HEK293 (cell line): Measurements from ENCODE around the gene TMEM91.

ENCODE experiments used
- CTCF ChIA-PET: fragments of 350-600 bp; formaldehyde crosslinking; extraction: SDS; loops from one replicate; lab custom pipeline; 2021; ENCODE audit warnings: antibody characterized with exemption; lab: Yijun Ruan, JAX
- POLR2A ChIA-PET: fragments of 300-600 bp; formaldehyde crosslinking; extraction: SDS; loops from one replicate; lab custom pipeline; 2020; ENCODE audit warnings: antibody characterized with exemption, inconsistent platforms; lab: Yijun Ruan, JAX
- H3K27ac ChIP-seq: fragments of 200-500 bp; sonication (Bioruptor generic); 2 replicates; pipeline ENCODE4 v1.5.1; 2014; ENCODE audit warnings: low read depth, low read length, control low read depth, inconsistent platforms; ENCODE audit errors: extremely low read depth
- H3K36me3 ChIP-seq, 2 experiments: fragments of 200-500 bp in 1 of 2; sonication (Bioruptor generic) in 1 of 2; 1 replicate in 1 of 2; 2 replicates in 1 of 2; pipeline ENCODE4 v1.5.1; 2014 to 2017; ENCODE audit warnings: inconsistent platforms in 2 of 2, low read length in 2 of 2; ENCODE audit not compliant: control insufficient read depth in 2 of 2, insufficient read depth in 1 of 2
- H3K4me1 ChIP-seq: fragments of 200-500 bp; sonication (Bioruptor generic); 2 replicates; pipeline ENCODE4 v1.5.1; 2014; ENCODE audit warnings: mild to moderate bottlenecking, low read length, inconsistent platforms; ENCODE audit not compliant: control insufficient read depth, insufficient read depth
- H3K4me3 ChIP-seq: 2 replicates; pipeline ENCODE4 v1.5.1; 2011; ENCODE audit warnings: low read depth, mild to moderate bottlenecking, control low read depth, low read length, moderate library complexity
- H3K9me3 ChIP-seq: fragments of 200-500 bp; sonication (Bioruptor generic); 2 replicates; pipeline ENCODE4 v1.5.1; 2014; ENCODE audit warnings: low read depth, low read length, inconsistent platforms; ENCODE audit not compliant: control insufficient read depth, insufficient read depth
- IKZF3 ChIP-seq: fragments of 450-650 bp; IDR thresholded peaks from 2 replicates; pipeline ENCODE4 v1.5.0; 2018; ENCODE audit warnings: missing biosample characterization, mild to moderate bottlenecking, missing genetic modification characterization, moderate library complexity
- SCRT1 ChIP-seq: fragments of 450-650 bp; formaldehyde crosslinking; IDR thresholded peaks from 2 replicates; pipeline ENCODE4 v1.5.1; 2016; ENCODE audit warnings: missing biosample characterization, missing genetic modification characterization, borderline replicate concordance
- TCF7L2 ChIP-seq: IDR thresholded peaks from 2 replicates; pipeline ENCODE4 v1.6.1; 2011; ENCODE audit warnings: low read depth, mild to moderate bottlenecking, inconsistent platforms, low read length, moderate library complexity, borderline replicate concordance
- YY1 ChIP-seq: fragments of 450-650 bp; formaldehyde crosslinking; IDR thresholded peaks from 2 replicates; pipeline ENCODE4 v1.5.1; 2018; ENCODE audit warnings: missing biosample characterization, missing genetic modification characterization
- ZBTB20 ChIP-seq: fragments of 450-650 bp; formaldehyde crosslinking; IDR thresholded peaks from 2 replicates; pipeline ENCODE4 v1.5.1; 2016; ENCODE audit warnings: missing biosample characterization, missing genetic modification characterization
- ZBTB26 ChIP-seq: fragments of 450-650 bp; formaldehyde crosslinking; optimal IDR thresholded peaks from 2 replicates; pipeline ENCODE3; 2016; ENCODE audit warnings: missing biosample characterization, mild to moderate bottlenecking, missing genetic modification characterization
- ZNF114 ChIP-seq: fragments of 450-650 bp; formaldehyde crosslinking; IDR thresholded peaks from 2 replicates; pipeline ENCODE4 v1.5.0; 2017; ENCODE audit warnings: missing biosample characterization, missing genetic modification characterization
- ZNF184 ChIP-seq: fragments of 450-650 bp; IDR thresholded peaks from 2 replicates; pipeline ENCODE4 v1.5.1; 2018; ENCODE audit warnings: missing biosample characterization, mild to moderate bottlenecking, missing genetic modification characterization
- ZNF19 ChIP-seq: fragments of 450-650 bp; formaldehyde crosslinking; IDR thresholded peaks from 2 replicates; pipeline ENCODE4; 2016; ENCODE audit warnings: missing biosample characterization, missing genetic modification characterization, low read depth
- ZNF350 ChIP-seq: fragments of 450-650 bp; formaldehyde crosslinking; IDR thresholded peaks from 2 replicates; pipeline ENCODE4 v1.5.0; 2017; ENCODE audit warnings: missing biosample characterization, mild to moderate bottlenecking, missing genetic modification characterization
- ZNF510 ChIP-seq: fragments of 450-650 bp; formaldehyde crosslinking; IDR thresholded peaks from 2 replicates; pipeline ENCODE4 v1.5.1; 2018; ENCODE audit warnings: mild to moderate bottlenecking, missing genetic modification characterization, missing biosample characterization; ENCODE audit not compliant: insufficient replicate concordance
- ZNF555 ChIP-seq: fragments of 450-650 bp; formaldehyde crosslinking; conservative IDR thresholded peaks from 2 replicates; pipeline ENCODE4 v1.5.1; 2017; ENCODE audit warnings: missing biosample characterization, mild to moderate bottlenecking, missing genetic modification characterization, inconsistent platforms
- ZNF558 ChIP-seq: fragments of 450-650 bp; formaldehyde crosslinking; IDR thresholded peaks from 2 replicates; pipeline ENCODE4 v1.5.1; 2016; ENCODE audit warnings: missing biosample characterization, missing genetic modification characterization
- ZNF571 ChIP-seq: fragments of 450-650 bp; formaldehyde crosslinking; IDR thresholded peaks from 2 replicates; pipeline ENCODE4 v1.5.0; 2017; ENCODE audit warnings: missing biosample characterization, missing genetic modification characterization
- ZNF629 ChIP-seq: fragments of 450-650 bp; formaldehyde crosslinking; IDR thresholded peaks from 2 replicates; pipeline ENCODE4 v1.5.1; 2017; ENCODE audit warnings: missing biosample characterization, missing genetic modification characterization
- ZNF658 ChIP-seq: fragments of 450-650 bp; formaldehyde crosslinking; IDR thresholded peaks from 2 replicates; pipeline ENCODE4; 2016; ENCODE audit warnings: missing biosample characterization, missing genetic modification characterization
- ZNF664 ChIP-seq: fragments of 450-650 bp; formaldehyde crosslinking; IDR thresholded peaks from 2 replicates; pipeline ENCODE4 v1.5.1; 2016; ENCODE audit warnings: missing biosample characterization, missing genetic modification characterization
- ZNF701 ChIP-seq: fragments of 450-650 bp; formaldehyde crosslinking; IDR thresholded peaks from 2 replicates; pipeline ENCODE4 v1.5.1; 2016; ENCODE audit warnings: missing biosample characterization, missing genetic modification characterization
- ZNF837 ChIP-seq: fragments of 450-650 bp; formaldehyde crosslinking; IDR thresholded peaks from 2 replicates; pipeline ENCODE4 v1.5.1; 2016; ENCODE audit warnings: missing biosample characterization, missing genetic modification characterization
- TF ChIP-seq, protein P1 (sequence below): IDR thresholded peaks from 2 replicates; pipeline ENCODE4 v1.6.1; 2011; ENCODE audit warnings: mild to moderate bottlenecking, low read depth, low read length, borderline replicate concordance
- TF ChIP-seq, protein P2 (sequence below): fragments of 450-650 bp; formaldehyde crosslinking; IDR thresholded peaks from 2 replicates; pipeline ENCODE4 v1.5.1; 2016; ENCODE audit warnings: missing biosample characterization, missing genetic modification characterization

The TMEM91 gene

GRCh38 chr19:41414461-41414860, 38.1 kb downstream of the TMEM91 start (continued):
- TF ChIP-seq ZNF629 = no peak
- no peak for TF ChIP-seq ZNF19
- no peak for TF ChIP-seq SCRT1 (tag by site-specific recombination)
- TF ChIP-seq ZNF558 (tag by site-specific recombination) = no peak

GRCh38 chr19:41415154-41415571, 38.8 kb downstream of the TMEM91 start:
- ChIA-PET POLR2A (no interaction called here), CTCF (interaction anchor here (0.9 kb wide), 1 partner anchor 148 kb away, joined by 7 read pairs; no protein-coding TSS in a partner anchor)
- Histone ChIP-seq H3K9me3 (no peaks in the 10 kb centered on the region), H3K36me3 (peaks cover 32 to 40% of the 10 kb centered on the region in 2 experiments), H3K4me1 (no peaks in the 10 kb centered on the region), H3K4me3 (no peak overlapping the region), H3K27ac (no peak overlapping the region)
- TF ChIP-seq ZBTB26 (tag by site-specific recombination) (no peak), IKZF3 (no peak), ZNF184 (no peak), ZNF664 (no peak), ZNF510 (tag by site-specific recombination) (no peak), ZNF658 (tag by site-specific recombination) (no peak), ZNF571 (no peak)
- TF ChIP-seq, protein P1, sequence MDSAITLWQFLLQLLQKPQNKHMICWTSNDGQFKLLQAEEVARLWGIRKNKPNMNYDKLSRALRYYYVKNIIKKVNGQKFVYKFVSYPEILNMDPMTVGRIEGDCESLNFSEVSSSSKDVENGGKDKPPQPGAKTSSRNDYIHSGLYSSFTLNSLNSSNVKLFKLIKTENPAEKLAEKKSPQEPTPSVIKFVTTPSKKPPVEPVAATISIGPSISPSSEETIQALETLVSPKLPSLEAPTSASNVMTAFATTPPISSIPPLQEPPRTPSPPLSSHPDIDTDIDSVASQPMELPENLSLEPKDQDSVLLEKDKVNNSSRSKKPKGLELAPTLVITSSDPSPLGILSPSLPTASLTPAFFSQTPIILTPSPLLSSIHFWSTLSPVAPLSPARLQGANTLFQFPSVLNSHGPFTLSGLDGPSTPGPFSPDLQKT = no peak

DNA sequence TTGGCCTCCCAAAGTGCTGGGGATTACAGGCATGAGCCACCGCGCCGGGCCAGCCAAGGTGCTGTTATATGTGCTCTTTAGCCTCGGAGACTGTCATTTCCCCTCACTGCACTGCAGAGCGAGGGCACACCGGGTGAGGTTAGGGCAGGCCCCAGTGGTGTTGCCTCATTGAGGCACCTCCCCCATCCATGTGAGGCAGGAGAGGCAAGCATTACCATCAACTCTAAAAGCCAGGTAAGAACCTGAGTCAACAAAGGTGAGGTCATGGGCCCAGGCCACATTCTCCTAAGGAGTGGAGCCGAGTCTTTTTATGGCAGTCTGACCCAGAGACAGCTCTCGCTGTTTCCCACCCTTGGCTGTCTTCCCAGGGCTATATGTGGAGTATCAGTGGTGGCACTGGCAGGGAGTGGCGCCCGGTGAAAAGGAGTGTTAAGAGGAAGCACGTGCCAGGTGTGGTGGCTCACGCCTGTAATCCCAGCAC, 39.9 kb downstream of the TMEM91 start:
- Histone ChIP-seq H3K27ac (no peak overlapping the region), H3K9me3 (no peaks in the 10 kb centered on the region), H3K4me3 (no peak overlapping the region), H3K4me1 (no peaks in the 10 kb centered on the region), H3K36me3 (peaks cover 37 to 49% of the 10 kb centered on the region in 2 experiments)
- TF ChIP-seq ZNF701 (tag by site-specific recombination) = no peak
- TF ChIP-seq, protein P2, sequence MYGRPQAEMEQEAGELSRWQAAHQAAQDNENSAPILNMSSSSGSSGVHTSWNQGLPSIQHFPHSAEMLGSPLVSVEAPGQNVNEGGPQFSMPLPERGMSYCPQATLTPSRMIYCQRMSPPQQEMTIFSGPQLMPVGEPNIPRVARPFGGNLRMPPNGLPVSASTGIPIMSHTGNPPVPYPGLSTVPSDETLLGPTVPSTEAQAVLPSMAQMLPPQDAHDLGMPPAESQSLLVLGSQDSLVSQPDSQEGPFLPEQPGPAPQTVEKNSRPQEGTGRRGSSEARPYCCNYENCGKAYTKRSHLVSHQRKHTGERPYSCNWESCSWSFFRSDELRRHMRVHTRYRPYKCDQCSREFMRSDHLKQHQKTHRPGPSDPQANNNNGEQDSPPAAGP (tag by site-specific recombination) = peak; percentile 43; the same call in 1 of the 2 replicates
- CTCF ChIA-PET = no interaction called here
- POLR2A ChIA-PET = no interaction called here

GRCh38 chr19:41420101-41420880, 44.0 kb downstream of the TMEM91 start:
- H3K9me3 ChIP-seq = no peaks in the 10 kb centered on the region
- no peak overlapping the region for H3K4me3 ChIP-seq
- H3K4me1 ChIP-seq = no peaks in the 10 kb centered on the region
- CTCF ChIA-PET = interaction anchor here (0.5 to 1.3 kb wide), 2 partner anchors 9 to 143 kb away, joined by 3 to 5 read pairs; no protein-coding TSS in a partner anchor
- peaks cover 33 to 54% of the 10 kb centered on the region in 2 experiments for H3K36me3 ChIP-seq
- no peak overlapping the region for H3K27ac ChIP-seq
- POLR2A ChIA-PET = interaction anchor here (0.7 kb wide), 2 partner anchors 9 to 15 kb away, joined by 3 to 4 read pairs; no protein-coding TSS in a partner anchor
- TF ChIP-seq ZNF837 (tag by site-specific recombination) (no peak), ZNF555 (no peak), ZNF350 (tag by site-specific recombination) (no peak), ZBTB20 (tag by site-specific recombination) (no peak), ZNF114 (tag by site-specific recombination) (no peak), YY1 (tag by site-specific recombination) (no peak), TCF7L2 (no peak)
